ENCODE measurements around the gene GALK2.

The GALK2 gene

DNA sequence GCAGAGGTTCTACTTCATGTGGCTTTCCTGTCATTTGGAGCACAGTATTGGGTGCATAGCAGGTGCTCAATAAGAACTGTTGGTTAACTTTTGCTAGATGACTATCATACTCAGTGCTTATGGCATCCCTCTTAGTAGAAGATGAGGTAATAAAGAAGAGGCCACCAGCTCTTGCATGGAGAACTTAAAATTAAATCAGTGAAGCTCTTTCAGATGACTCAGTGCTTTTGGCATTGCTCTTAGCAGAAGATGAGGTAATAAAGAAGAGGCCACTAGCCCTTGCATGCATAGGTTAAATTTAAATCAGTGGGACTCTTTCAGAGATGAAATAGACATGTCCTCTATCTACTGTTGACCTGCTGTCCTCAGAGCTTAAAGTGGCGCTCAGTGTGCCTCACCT is 143.6 kb downstream of the GALK2 start:
- Histone ChIP-seq H3K9me2 (ENCODE audit: low read depth, low read length) (no peaks in the 10 kb centered on the region), H3K79me2 (ENCODE audit: insufficient read depth, low read length) (no peaks in the 10 kb centered on the region), H3K9ac (ENCODE audit: low read length) (no peak overlapping the region), H3K27ac (ENCODE audit: low read depth, low read length, poor library complexity, severe bottlenecking) (no peak overlapping the region), H4K20me1 (ENCODE audit: insufficient read depth, low read length) (no peaks in the 10 kb centered on the region), H3K4me2 (ENCODE audit: low read length) (no peak overlapping the region), H2AFZ (ENCODE audit: low read length) (no peak overlapping the region), H3K36me3 (ENCODE audit: insufficient read depth, low read length) (no peaks in the 10 kb centered on the region), H3K27me3 (ENCODE audit: insufficient read depth, low read length) (no peaks in the 10 kb centered on the region), H3K9me3 (ENCODE audit: low read length) (no peaks in the 10 kb centered on the region), H3F3A (ENCODE audit: insufficient read depth, low read length) (no peaks in the 10 kb centered on the region), H3K4me3 (ENCODE audit: low read depth, low read length, poor library complexity, severe bottlenecking) (no peak overlapping the region), H3K4me1 (ENCODE audit: insufficient read depth, low read length, severe bottlenecking) (no peaks in the 10 kb centered on the region)
- no peak for TF ChIP-seq EZH2 (IDR thresholded peaks at IDR 0.05; ENCODE audit: borderline replicate concordance, low read length)
- TF ChIP-seq, protein P1, sequence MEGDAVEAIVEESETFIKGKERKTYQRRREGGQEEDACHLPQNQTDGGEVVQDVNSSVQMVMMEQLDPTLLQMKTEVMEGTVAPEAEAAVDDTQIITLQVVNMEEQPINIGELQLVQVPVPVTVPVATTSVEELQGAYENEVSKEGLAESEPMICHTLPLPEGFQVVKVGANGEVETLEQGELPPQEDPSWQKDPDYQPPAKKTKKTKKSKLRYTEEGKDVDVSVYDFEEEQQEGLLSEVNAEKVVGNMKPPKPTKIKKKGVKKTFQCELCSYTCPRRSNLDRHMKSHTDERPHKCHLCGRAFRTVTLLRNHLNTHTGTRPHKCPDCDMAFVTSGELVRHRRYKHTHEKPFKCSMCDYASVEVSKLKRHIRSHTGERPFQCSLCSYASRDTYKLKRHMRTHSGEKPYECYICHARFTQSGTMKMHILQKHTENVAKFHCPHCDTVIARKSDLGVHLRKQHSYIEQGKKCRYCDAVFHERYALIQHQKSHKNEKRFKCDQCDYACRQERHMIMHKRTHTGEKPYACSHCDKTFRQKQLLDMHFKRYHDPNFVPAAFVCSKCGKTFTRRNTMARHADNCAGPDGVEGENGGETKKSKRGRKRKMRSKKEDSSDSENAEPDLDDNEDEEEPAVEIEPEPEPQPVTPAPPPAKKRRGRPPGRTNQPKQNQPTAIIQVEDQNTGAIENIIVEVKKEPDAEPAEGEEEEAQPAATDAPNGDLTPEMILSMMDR (IDR thresholded peaks at IDR 0.05; ENCODE audit: low read length) = no peak

GRCh38 chr15:49314716-49315115 is 144.7 kb downstream of the GALK2 start:
- Histone ChIP-seq H2AFZ (ENCODE audit: low read length) (no peak overlapping the region), H3F3A (ENCODE audit: insufficient read depth, low read length) (no peaks in the 10 kb centered on the region), H3K9me2 (ENCODE audit: low read depth, low read length) (no peaks in the 10 kb centered on the region), H3K27ac (ENCODE audit: low read depth, low read length, poor library complexity, severe bottlenecking) (no peak overlapping the region), H3K9me3 (ENCODE audit: low read length) (no peaks in the 10 kb centered on the region), H3K27me3 (ENCODE audit: insufficient read depth, low read length) (no peaks in the 10 kb centered on the region), H3K4me2 (ENCODE audit: low read length) (no peak overlapping the region), H3K36me3 (ENCODE audit: insufficient read depth, low read length) (peaks cover 3% of the 10 kb centered on the region), H4K20me1 (ENCODE audit: insufficient read depth, low read length) (no peaks in the 10 kb centered on the region), H3K79me2 (ENCODE audit: insufficient read depth, low read length) (no peaks in the 10 kb centered on the region), H3K9ac (ENCODE audit: low read length) (no peak overlapping the region), H3K4me1 (ENCODE audit: insufficient read depth, low read length, severe bottlenecking) (no peaks in the 10 kb centered on the region), H3K4me3 (ENCODE audit: low read depth, low read length, poor library complexity, severe bottlenecking) (no peak overlapping the region)
- TF ChIP-seq EZH2 (IDR thresholded peaks at IDR 0.05; ENCODE audit: borderline replicate concordance, low read length) = no peak
- TF ChIP-seq, protein P1 (IDR thresholded peaks at IDR 0.05; ENCODE audit: low read length) = no peak

DNA sequence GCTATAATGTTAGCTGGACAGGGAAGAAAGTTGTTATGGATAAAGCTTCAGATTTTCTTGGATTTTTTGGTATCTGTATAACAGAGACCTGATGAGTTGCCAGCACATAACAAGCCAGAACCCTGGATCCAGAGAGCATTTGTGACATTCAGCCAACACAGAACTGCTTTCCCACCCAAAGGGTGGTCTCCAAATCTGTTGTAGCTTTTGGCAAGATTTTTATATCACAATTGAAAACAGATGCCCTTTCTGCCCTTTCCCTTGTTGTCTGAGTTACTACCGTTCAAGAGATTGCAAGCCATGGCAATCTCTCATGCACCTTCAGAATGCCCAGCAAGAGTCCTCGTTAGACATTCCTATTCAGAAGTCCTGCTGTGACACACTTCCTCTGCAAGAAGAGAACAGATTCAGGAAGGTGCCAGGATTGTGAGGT is 145.4 kb downstream of the GALK2 start:
- TF ChIP-seq EZH2 (IDR thresholded peaks at IDR 0.05; ENCODE audit: borderline replicate concordance, low read length) = no peak
- TF ChIP-seq, protein P1 (IDR thresholded peaks at IDR 0.05; ENCODE audit: low read length) = no peak

More for the DNA sequence above, 145.4 kb downstream of the GALK2 start:
- H3K9me2 ChIP-seq (ENCODE audit: low read depth, low read length) = no peaks in the 10 kb centered on the region
- no peaks in the 10 kb centered on the region for H3K4me1 ChIP-seq (ENCODE audit: insufficient read depth, low read length, severe bottlenecking)
- H2AFZ ChIP-seq (ENCODE audit: low read length) = no peak overlapping the region
- no peak overlapping the region for H3K4me3 ChIP-seq (ENCODE audit: low read depth, low read length, poor library complexity, severe bottlenecking)
- no peaks in the 10 kb centered on the region for H4K20me1 ChIP-seq (ENCODE audit: insufficient read depth, low read length)
- H3K4me2 ChIP-seq (ENCODE audit: low read length) = no peak overlapping the region
- peaks cover 6% of the 10 kb centered on the region for H3K36me3 ChIP-seq (ENCODE audit: insufficient read depth, low read length)
- H3K79me2 ChIP-seq (ENCODE audit: insufficient read depth, low read length) = no peaks in the 10 kb centered on the region
- no peak overlapping the region for H3K9ac ChIP-seq (ENCODE audit: low read length)
- no peaks in the 10 kb centered on the region for H3F3A ChIP-seq (ENCODE audit: insufficient read depth, low read length)
- H3K9me3 ChIP-seq (ENCODE audit: low read length) = no peaks in the 10 kb centered on the region
- no peaks in the 10 kb centered on the region for H3K27me3 ChIP-seq (ENCODE audit: insufficient read depth, low read length)
- no peak overlapping the region for H3K27ac ChIP-seq (ENCODE audit: low read depth, low read length, poor library complexity, severe bottlenecking)

All from OCI-LY1 (cell line).